Measurements from ENCODE around the gene CAMTA1.
"Not testable (repeated sequence)": the region's sequence is repeated elsewhere in the genome, so short reads cannot be mapped to it uniquely, and the experiment has no call there.

Gene CAMTA1

GRCh38 chr1:7145947-7146346 is 360.7 kb downstream of the CAMTA1 start:
- no peak for DNase-seq (ENCODE audit: low read depth in 2 of 2)

GRCh38 chr1:7146710-7147109 is 361.5 kb downstream of the CAMTA1 start:
- no peak for DNase-seq (ENCODE audit: low read depth in 2 of 2)

GRCh38 chr1:7147581-7148282 is 362.5 kb downstream of the CAMTA1 start:
- not testable (repeated sequence) for DNase-seq (ENCODE audit: low read depth in 2 of 2)

- DNase-seq (ENCODE audit: low read depth in 2 of 2), result no peak
Measured at GRCh38 chr1:7149080-7149838, 364.0 kb downstream of the CAMTA1 start.

GRCh38 chr1:7150724-7151280 is 365.5 kb downstream of the CAMTA1 start:
- DNase-seq (ENCODE audit: low read depth in 2 of 2), result no peak

- DNase-seq (ENCODE audit: low read depth in 2 of 2), result no peak
Measured at GRCh38 chr1:7151978-7152377, 366.7 kb downstream of the CAMTA1 start.

GRCh38 chr1:7152655-7153054 is 367.4 kb downstream of the CAMTA1 start:
- no peak for DNase-seq (ENCODE audit: low read depth in 2 of 2)

- no peak for DNase-seq (ENCODE audit: low read depth in 2 of 2)
Measured at GRCh38 chr1:7153464-7153863, 368.2 kb downstream of the CAMTA1 start.

- DNase-seq (ENCODE audit: low read depth in 2 of 2), result no peak
Measured at GRCh38 chr1:7159116-7159781, 374.0 kb downstream of the CAMTA1 start.

GRCh38 chr1:7168554-7168953 is 383.3 kb downstream of the CAMTA1 start:
- not testable (repeated sequence) for DNase-seq (ENCODE audit: low read depth in 2 of 2)

- no peak for DNase-seq (ENCODE audit: low read depth in 2 of 2)
Measured at GRCh38 chr1:7171168-7171567, 385.9 kb downstream of the CAMTA1 start.

GRCh38 chr1:7171574-7171973 is 386.3 kb downstream of the CAMTA1 start:
- no peak for DNase-seq (ENCODE audit: low read depth in 2 of 2)

- no peak for DNase-seq (ENCODE audit: low read depth in 2 of 2)
Measured at GRCh38 chr1:7172804-7173203, 387.6 kb downstream of the CAMTA1 start.

GRCh38 chr1:7174561-7174960 is 389.3 kb downstream of the CAMTA1 start:
- no peak for DNase-seq (ENCODE audit: low read depth in 2 of 2)

GRCh38 chr1:7174980-7175906 is 390.0 kb downstream of the CAMTA1 start:
- no peak for DNase-seq (ENCODE audit: low read depth in 2 of 2)

- no peak for DNase-seq (ENCODE audit: low read depth in 2 of 2)
Measured at GRCh38 chr1:7177021-7177420, 391.8 kb downstream of the CAMTA1 start.

- DNase-seq (ENCODE audit: low read depth in 2 of 2), result no peak
Measured at GRCh38 chr1:7177438-7178146, 392.3 kb downstream of the CAMTA1 start.

GRCh38 chr1:7178336-7178735 is 393.1 kb downstream of the CAMTA1 start:
- DNase-seq (ENCODE audit: low read depth in 2 of 2), result no peak

GRCh38 chr1:7178741-7179140 is 393.5 kb downstream of the CAMTA1 start:
- no peak for DNase-seq (ENCODE audit: low read depth in 2 of 2)

- DNase-seq (ENCODE audit: low read depth in 2 of 2), result no peak
Measured at GRCh38 chr1:7185721-7186120, 400.5 kb downstream of the CAMTA1 start.
